Stomach (tissue), 9 donors: ENCODE measurements around the gene SOX3. TPM values are rescaled to one million over a fixed set of nuclear protein-coding genes. Genes with fewer than 3 reads are reported as not detected.
A peak's percentile ranks its signal among the peaks of the same experiment; 100 is the strongest.

ENCODE experiments used
- DNase-seq, 2 donors: peaks; one replicate each; pipeline versions ENCODE4 v3.0.0 to v3.0.0-alpha.2; 2013 to 2019
- H3K27ac ChIP-seq, 5 donors: fragments of 200-600 bp in 4 of 5; sonication (generic) in 4 of 5; one replicate each; pipeline ENCODE4 v1.5.1; 2013 to 2019; ENCODE audit warnings: mild to moderate bottlenecking in 1 of 5, moderate library complexity in 1 of 5
- H3K27me3 ChIP-seq, 3 donors: fragments of 200-600 bp; sonication (generic); one replicate each; pipeline ENCODE4 v1.5.1; 2017 to 2019; ENCODE audit warnings: mixed run types in 1 of 3
- H3K36me3 ChIP-seq, 4 donors: fragments of 200-600 bp; sonication (generic); 1 replicate in 3 of 4; 2 replicates in 1 of 4; pipeline ENCODE4 v1.5.1; 2016 to 2019
- H3K4me1 ChIP-seq, 4 donors: fragments of 200-600 bp; sonication (generic); one replicate each; pipeline ENCODE4 v1.5.1; 2016 to 2019
- H3K4me3 ChIP-seq, 4 donors: fragments of 200-600 bp; sonication (generic) in 3 of 4; one replicate each; pipeline ENCODE4 v1.5.1; 2016 to 2019; ENCODE audit warnings: mild to moderate bottlenecking in 1 of 4
- H3K9me3 ChIP-seq, 4 donors: fragments of 200-600 bp; sonication (generic); one replicate each; pipeline ENCODE4 v1.5.1; 2016 to 2019
- EP300 ChIP-seq: sonication (generic); formaldehyde crosslinking; IDR thresholded peaks from one replicate; pipeline ENCODE4 v1.6.1; 2017; ENCODE audit warnings: antibody characterized with exemption
- POLR2A ChIP-seq, 4 donors: fragments of 450-650 bp; IDR thresholded peaks; one replicate each; pipeline ENCODE4 v1.6.1; 2016; ENCODE audit warnings: antibody characterized with exemption in 4 of 4, control low read depth in 2 of 4, mild to moderate bottlenecking in 1 of 4, moderate library complexity in 1 of 4
- POLR2AphosphoS5 ChIP-seq, 3 donors: sonication (generic); formaldehyde crosslinking; IDR thresholded peaks; one replicate each; pipeline ENCODE4 v1.6.1; 2016; ENCODE audit warnings: antibody characterized with exemption in 3 of 3
- WGBS, 5 donors: extraction: QIAGEN DNeasy Blood & Tissue Kit in 3 of 5; methylation state at CpG; one replicate each; pipeline versions ENCODE4 v1.1.5 to v1.1.7; 2013 to 2018; 5-methylcytosine and 5-hydroxymethylcytosine counted together
- intact Hi-C: fragments of 100-400 bp; cut with DNase I; formaldehyde crosslinking; loops from one replicate; pipeline ENCODE4 v1.15.1; 2023; ENCODE audit warnings: low total_unique reads
- polyA plus RNA-seq, 3 donors: library from polyadenylated mRNA; stranded (reverse); fragments of 200-250 nt; gene quantifications; one replicate each; pipeline ENCODE4 v1.2.3, GENCODE V29; 2013
- total RNA-seq, 5 donors: library from RNA; depleted of rRNA; stranded (reverse); fragments of >200 nt; gene quantifications; one replicate each; pipeline versions ENCODE4 v1.1.0 to v1.2.3, GENCODE V29; 2014 to 2016
- TF ChIP-seq, protein P1 (sequence below), 7 experiments: fragments of 450-650 bp in 4 of 7; fragments of 200-600 bp in 3 of 7; sonication (generic) in 3 of 7; IDR thresholded peaks; one replicate each; pipeline ENCODE4 v1.5.1; 2016 to 2019; ENCODE audit warnings: antibody characterized with exemption in 7 of 7, control low read depth in 2 of 7, mild to moderate bottlenecking in 1 of 7
- donor health status: healthy with polysubstance abuse.
- donor health status: Bipolar disorder and iron deficiency.
- donor health status: healthy.

Gene SOX3
- total and polyA plus RNA-seq, 8 donors = not detected

DNA sequence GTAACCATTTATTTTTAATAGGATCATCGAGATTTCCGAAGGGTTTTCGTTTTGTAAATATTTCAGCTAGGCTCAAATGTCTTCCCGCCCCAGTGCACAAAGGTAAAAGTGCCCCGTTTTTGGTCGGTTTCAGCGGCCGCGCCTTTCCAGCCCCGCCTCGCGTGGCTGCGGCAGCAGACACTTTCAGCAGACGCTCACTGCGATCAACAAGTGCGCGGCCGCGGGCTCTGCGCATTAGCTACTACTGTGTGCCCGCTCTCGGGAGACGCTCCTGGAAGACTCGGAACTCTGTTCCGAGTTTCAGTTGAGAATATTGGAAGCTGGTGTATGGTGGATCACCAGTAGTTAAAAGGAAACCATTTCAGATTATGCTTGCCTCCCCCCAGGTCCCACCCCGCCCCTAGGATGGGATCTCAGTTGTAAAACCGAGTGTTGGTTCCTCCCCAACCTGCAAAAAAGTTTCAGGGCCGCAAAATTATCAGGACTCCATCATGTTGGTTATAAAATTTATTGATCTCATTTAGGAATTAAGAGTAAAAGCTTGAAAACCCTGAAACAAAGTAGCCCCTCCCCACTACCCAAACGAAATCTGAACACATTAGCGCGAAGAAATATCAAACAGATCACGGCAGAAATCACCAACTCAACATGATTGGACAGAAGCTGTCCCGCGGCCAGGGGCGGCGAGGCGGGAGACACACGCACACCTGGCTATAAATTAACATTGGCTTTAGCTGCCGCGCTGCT, 2.2 kb downstream of the SOX3 start:
- no peak for DNase-seq
- Histone ChIP-seq H3K27me3 (peaks cover 25 to 86% (median 79%) of the 10 kb centered on the region in 3 donors), H3K27ac (no peak overlapping the region), H3K9me3 (peaks cover 0 to 27% (median 13%) of the 10 kb centered on the region in 4 donors), H3K4me3 (peak overlapping the region in 1 of 4 donors; percentile 43), H3K36me3 (no peaks in the 10 kb centered on the region), H3K4me1 (peaks cover 0 to 44% (median 21%) of the 10 kb centered on the region in 4 donors)
- no peak for TF ChIP-seq POLR2A (IDR thresholded peaks at IDR 0.05)
- TF ChIP-seq, protein P1, sequence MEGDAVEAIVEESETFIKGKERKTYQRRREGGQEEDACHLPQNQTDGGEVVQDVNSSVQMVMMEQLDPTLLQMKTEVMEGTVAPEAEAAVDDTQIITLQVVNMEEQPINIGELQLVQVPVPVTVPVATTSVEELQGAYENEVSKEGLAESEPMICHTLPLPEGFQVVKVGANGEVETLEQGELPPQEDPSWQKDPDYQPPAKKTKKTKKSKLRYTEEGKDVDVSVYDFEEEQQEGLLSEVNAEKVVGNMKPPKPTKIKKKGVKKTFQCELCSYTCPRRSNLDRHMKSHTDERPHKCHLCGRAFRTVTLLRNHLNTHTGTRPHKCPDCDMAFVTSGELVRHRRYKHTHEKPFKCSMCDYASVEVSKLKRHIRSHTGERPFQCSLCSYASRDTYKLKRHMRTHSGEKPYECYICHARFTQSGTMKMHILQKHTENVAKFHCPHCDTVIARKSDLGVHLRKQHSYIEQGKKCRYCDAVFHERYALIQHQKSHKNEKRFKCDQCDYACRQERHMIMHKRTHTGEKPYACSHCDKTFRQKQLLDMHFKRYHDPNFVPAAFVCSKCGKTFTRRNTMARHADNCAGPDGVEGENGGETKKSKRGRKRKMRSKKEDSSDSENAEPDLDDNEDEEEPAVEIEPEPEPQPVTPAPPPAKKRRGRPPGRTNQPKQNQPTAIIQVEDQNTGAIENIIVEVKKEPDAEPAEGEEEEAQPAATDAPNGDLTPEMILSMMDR (IDR thresholded peaks at IDR 0.05) = no peak
- no peak for TF ChIP-seq EP300
- no peak for TF ChIP-seq POLR2AphosphoS5 (IDR thresholded peaks at IDR 0.05)
- intact Hi-C loops = no loop called here
- WGBS, 5 donors = 3 to 36% (median 9%) methylated on average over 28 to 40 of the region's 40 CpGs

DNA sequence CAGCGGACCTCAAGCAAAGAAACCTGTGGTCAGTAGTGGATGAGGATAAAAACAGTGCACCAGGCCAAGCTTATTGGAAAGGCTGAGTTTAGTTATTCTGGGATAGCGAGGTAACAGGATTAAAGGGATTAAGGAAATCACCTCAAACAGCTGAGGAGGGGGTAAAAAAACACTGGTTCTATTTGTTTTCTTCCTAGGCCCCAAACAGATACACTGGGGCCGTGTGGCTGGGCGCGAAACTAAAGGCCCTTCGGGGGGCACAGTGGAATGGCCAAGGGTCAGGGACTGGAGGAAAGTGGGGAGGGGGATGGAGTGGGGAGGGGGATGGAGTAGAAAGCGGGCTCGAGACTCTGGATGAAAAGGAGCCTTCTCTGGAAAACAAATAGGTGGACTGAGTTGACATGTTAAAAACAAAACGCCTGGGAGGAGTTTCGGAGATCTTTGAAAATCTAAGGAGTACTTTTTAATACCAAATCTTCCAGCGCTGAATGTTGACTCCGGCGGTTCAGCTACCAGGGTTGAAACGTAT, 2.9 kb downstream of the SOX3 start:
- TF ChIP-seq, protein P1 (IDR thresholded peaks at IDR 0.05) = no peak
- TF ChIP-seq POLR2AphosphoS5 (IDR thresholded peaks at IDR 0.05) = no peak
- no peak for TF ChIP-seq EP300
- TF ChIP-seq POLR2A (IDR thresholded peaks at IDR 0.05) = no peak
- H3K27me3 ChIP-seq = peaks cover 20 to 80% (median 73%) of the 10 kb centered on the region in 3 donors

DNA sequence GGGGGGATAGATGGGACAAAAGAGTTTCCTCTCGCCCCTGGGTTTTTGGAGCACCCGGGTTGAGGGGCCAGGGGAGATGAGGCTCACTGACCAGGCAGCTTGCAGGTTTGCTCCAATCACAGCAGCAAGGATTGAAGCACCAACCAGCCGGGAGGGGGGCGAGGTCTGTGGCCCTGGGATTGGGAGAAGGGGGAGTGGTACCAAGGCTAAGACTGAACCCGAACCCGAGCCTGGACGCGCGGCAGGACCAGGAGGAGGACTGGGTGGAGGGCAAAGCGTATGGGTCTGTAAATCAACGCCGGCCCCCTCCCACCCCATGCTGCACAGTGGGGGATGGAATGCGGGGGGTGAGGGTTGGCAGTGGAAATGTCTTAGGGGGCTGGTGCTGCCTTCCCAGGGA, 3.5 kb downstream of the SOX3 start:
- TF ChIP-seq EP300 = no peak
- intact Hi-C loops = no loop called here
- peaks cover 0 to 38% (median 19%) of the 10 kb centered on the region in 4 donors for H3K4me1 ChIP-seq
- DNase-seq = no peak
- no peak overlapping the region for H3K27ac ChIP-seq
- no peaks in the 10 kb centered on the region for H3K36me3 ChIP-seq
- WGBS, 5 donors = 9 to 37% (median 18%) methylated on average over 8 to 13 of the region's 13 CpGs
- peaks cover 20 to 73% (median 67%) of the 10 kb centered on the region in 3 donors for H3K27me3 ChIP-seq
- no peak overlapping the region for H3K4me3 ChIP-seq
- peaks cover 0 to 25% (median 10%) of the 10 kb centered on the region in 4 donors for H3K9me3 ChIP-seq

More for the DNA sequence above, 2.9 kb downstream of the SOX3 start:
- peaks cover 0 to 25% (median 10%) of the 10 kb centered on the region in 4 donors for H3K9me3 ChIP-seq
- H3K36me3 ChIP-seq = no peaks in the 10 kb centered on the region
- peaks cover 0 to 41% (median 21%) of the 10 kb centered on the region in 4 donors for H3K4me1 ChIP-seq
- no peak overlapping the region for H3K27ac ChIP-seq
- 14 to 36% (median 16%) methylated on average over 14 of the region's 14 CpGs for WGBS, 5 donors
- no peak for DNase-seq
- intact Hi-C loops = no loop called here
- H3K4me3 ChIP-seq = no peak overlapping the region

DNA sequence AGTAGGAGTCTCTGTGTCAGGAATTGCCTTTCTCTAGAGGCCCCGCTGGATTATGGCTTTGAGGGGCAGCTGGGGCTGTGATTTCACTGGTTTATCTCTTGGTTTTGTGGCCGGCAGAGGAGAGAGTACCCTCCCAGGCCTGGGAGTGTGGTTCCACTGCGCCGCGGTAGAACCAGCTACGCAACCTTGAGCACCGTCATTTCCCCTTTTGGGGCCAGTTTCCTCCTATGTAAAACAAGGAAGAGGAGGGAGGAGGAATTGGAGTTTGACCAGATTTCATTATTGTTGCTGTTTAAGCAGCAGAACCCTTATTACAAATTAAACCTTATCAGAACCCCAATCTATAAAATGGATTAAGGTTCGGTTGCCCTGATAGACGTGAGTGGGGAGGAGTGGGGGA, 4.4 kb downstream of the SOX3 start:
- WGBS, 5 donors = 3 to 22% (median 11%) methylated on average over 9 of the region's 9 CpGs
- H3K4me1 ChIP-seq = peaks cover 0 to 29% (median 14%) of the 10 kb centered on the region in 4 donors
- no peak overlapping the region for H3K4me3 ChIP-seq
- peaks cover 14 to 64% (median 58%) of the 10 kb centered on the region in 3 donors for H3K27me3 ChIP-seq
- peaks cover 0 to 25% (median 7%) of the 10 kb centered on the region in 4 donors for H3K9me3 ChIP-seq
- no peak for DNase-seq
- no peaks in the 10 kb centered on the region for H3K36me3 ChIP-seq
- TF ChIP-seq POLR2A (IDR thresholded peaks at IDR 0.05) (no peak), EP300 (no peak), POLR2AphosphoS5 (IDR thresholded peaks at IDR 0.05) (no peak)
- TF ChIP-seq, protein P1 (IDR thresholded peaks at IDR 0.05) = no peak
- no peak overlapping the region for H3K27ac ChIP-seq
- intact Hi-C loops = no loop called here
